Activated T-cell treated with anti-CD3 and anti-CD28 coated beads, Interleukin-2, amount 50 U/mL, for 4 hours (primary cell): Measurements from ENCODE around the gene GATA2. TPM values are rescaled to one million over a fixed set of nuclear protein-coding genes. Genes with fewer than 3 reads are reported as not detected.
A peak's percentile ranks its signal among the peaks of the same experiment; 100 is the strongest.

Experiments used
- ATAC-seq, 2 donors: fragments of 200-7000 bp; cut with Tn5 transposase; one replicate each; pipeline ENCODE4 v1.10.0; 2021
- DNase-seq: peaks from one replicate; pipeline ENCODE4 v3.0.0-alpha.2; 2020
- H3K27me3 Mint-ChIP-seq: one replicate; pipeline ENCODE4 v1.8.0; 2021; ENCODE audit warnings: low read depth, mixed read lengths
- H3K36me3 Mint-ChIP-seq: one replicate; pipeline ENCODE4 v1.8.0; 2022; ENCODE audit warnings: mixed read lengths; ENCODE audit not compliant: insufficient read depth
- H3K4me1 Mint-ChIP-seq: one replicate; pipeline ENCODE4 v1.8.0; 2021; ENCODE audit warnings: low read depth, mixed read lengths
- H3K4me3 Mint-ChIP-seq: one replicate; pipeline ENCODE4 v1.8.0; 2021; ENCODE audit warnings: mild to moderate bottlenecking, moderate library complexity, mixed read lengths
- H3K9me3 Mint-ChIP-seq: one replicate; pipeline ENCODE4 v1.8.0; 2021; ENCODE audit warnings: mixed read lengths
- total RNA-seq, 3 donors: library from RNA; stranded (reverse); gene quantifications; one replicate each; pipeline ENCODE4 v1.2.1, GENCODE V29; 2021

The GATA2 gene
- total RNA-seq, 3 donors from 2014 or later = 2.3 to 13.7 (median 12.2) TPM

DNA sequence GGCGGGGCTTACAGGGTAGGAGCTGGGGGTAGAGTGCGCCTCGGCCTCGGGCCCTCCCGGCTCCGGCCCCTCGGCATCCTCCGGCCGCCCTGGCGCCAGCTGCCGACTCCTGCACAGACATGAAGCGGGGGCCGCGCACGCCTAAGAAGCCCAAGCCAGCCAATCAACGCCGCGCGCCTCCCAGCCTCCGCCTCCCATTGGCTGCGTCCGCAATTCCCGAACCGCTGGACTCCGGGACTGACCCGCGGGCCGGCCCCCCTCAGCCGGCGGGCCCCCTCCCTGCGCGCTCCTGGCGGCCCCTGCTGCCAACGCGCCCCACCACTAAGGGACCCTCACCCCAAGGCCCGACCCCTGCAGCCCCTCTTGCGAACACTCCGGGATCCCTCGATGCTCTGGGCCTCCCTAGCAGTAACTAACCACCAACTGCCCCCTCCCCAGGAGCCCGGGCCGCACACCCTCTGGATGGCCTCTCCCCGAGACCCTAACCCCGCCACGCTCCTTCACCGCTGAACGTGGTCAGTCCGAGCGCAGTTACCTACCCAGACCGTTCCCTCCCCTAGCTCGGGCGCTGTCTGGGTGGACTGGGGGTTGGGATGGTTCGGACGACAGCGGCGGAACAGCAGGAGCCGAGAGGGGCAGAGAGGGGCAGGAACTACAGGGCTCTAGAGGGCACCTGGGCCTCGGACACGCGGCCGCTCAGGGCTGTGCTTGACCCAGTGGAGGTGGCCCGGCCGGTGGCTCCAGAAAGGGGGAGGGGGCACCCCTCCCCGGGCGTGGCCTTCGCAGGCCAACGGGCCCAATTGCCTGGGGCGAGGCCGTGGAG, 5.0 kb downstream of the GATA2 start:
- H3K36me3 Mint-ChIP-seq = no peaks in the 10 kb centered on the region
- peak; percentile 35 to 40 for ATAC-seq
- H3K4me3 Mint-ChIP-seq = peak overlapping the region; percentile 79
- peaks cover 74% of the 10 kb centered on the region for H3K27me3 Mint-ChIP-seq
- H3K4me1 Mint-ChIP-seq = peaks cover 47% of the 10 kb centered on the region
- DNase-seq = no peak
- H3K9me3 Mint-ChIP-seq = no peaks in the 10 kb centered on the region

DNA sequence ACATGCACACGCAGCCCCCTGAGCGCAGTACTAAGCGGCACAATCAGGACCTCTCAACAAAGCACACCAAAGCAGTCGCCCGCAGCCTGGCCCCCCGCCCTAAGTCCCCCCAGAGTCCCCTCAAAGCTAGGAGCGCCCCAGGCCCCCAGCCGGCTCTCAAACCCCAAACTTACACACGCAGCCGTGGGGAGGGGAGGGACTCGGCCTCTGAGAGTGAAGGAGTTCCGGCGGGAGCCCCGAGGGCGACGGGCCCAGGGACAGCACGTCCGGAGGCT, 5.5 kb downstream of the GATA2 start:
- Mint-ChIP-seq H3K27me3 (peaks cover 77% of the 10 kb centered on the region), H3K4me3 (peak overlapping the region; percentile 79), H3K4me1 (peaks cover 50% of the 10 kb centered on the region), H3K9me3 (no peaks in the 10 kb centered on the region), H3K36me3 (no peaks in the 10 kb centered on the region)
- DNase-seq (no peak), ATAC-seq (peak; percentile 11 to 12)

DNA sequence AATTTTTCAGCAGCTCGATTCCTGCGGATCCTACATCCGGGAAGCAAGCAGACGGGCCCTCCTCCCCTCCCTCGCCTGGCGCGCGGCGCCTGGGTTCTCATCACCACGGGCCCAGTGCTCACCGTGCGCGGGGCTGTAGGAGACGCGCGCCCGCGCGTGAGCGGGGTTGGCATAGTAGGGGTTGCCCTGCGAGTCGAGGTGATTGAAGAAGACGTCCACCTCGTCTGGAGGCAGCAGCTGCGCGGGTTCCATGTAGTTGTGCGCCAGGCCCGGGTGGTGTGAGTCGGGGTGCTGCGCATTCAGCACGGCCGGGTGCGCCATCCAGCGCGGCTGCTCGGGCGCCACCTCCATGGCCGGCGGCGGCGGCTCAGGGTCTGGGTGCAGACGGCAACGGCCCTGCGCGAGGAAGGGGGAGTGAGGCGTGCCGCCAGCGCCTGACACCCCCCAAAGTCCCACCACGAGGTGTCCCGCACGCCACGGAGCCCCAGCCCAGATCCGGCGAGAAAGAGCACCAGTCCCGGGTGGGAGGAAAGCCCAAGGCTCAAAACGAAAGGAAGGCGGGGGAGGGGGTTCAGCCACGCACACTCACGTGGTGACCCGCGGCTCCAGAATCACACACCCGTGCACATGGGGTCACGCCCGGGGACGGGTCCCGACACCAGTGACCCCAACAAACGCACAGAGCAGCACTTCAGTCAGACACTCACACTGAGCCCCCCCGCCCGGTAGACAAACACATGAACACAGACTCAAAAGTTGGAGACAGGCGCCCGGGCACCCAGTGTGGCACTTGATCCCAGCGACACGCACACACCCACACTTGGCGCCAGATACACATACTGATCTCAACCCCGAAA, 6.1 kb downstream of the GATA2 start:
- Mint-ChIP-seq H3K27me3 (peaks cover 80% of the 10 kb centered on the region), H3K36me3 (no peaks in the 10 kb centered on the region), H3K9me3 (no peaks in the 10 kb centered on the region), H3K4me3 (peak overlapping the region; percentile 79), H3K4me1 (peaks cover 48% of the 10 kb centered on the region)
- ATAC-seq (peak; percentile 19 to 20), DNase-seq (no peak)

DNA sequence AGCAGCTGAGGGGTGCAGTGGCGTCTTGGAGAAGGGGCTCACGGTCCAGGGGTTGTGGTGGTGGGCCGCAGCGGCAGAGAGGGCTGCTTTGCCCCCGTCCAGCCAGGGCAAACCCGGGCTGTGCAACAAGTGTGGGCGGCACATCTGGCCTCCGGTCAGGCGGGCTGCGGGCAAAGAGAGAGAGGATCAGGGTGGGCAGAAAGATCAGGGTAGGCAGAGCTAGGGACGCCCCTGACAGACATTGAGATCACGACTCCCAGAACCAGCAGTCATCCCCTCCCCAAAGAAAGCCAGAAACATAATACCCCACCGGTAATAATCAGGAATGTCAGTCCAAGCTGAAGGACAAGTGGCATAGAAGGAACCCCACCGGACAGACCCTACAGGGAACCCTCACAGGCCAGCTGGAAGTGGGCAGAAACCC, 6.8 kb downstream of the GATA2 start:
- Mint-ChIP-seq H3K9me3 (no peaks in the 10 kb centered on the region), H3K4me1 (peaks cover 43% of the 10 kb centered on the region), H3K27me3 (peaks cover 76% of the 10 kb centered on the region), H3K36me3 (no peaks in the 10 kb centered on the region), H3K4me3 (peak overlapping the region; percentile 79)
- DNase-seq (no peak), ATAC-seq (no peak)

DNA sequence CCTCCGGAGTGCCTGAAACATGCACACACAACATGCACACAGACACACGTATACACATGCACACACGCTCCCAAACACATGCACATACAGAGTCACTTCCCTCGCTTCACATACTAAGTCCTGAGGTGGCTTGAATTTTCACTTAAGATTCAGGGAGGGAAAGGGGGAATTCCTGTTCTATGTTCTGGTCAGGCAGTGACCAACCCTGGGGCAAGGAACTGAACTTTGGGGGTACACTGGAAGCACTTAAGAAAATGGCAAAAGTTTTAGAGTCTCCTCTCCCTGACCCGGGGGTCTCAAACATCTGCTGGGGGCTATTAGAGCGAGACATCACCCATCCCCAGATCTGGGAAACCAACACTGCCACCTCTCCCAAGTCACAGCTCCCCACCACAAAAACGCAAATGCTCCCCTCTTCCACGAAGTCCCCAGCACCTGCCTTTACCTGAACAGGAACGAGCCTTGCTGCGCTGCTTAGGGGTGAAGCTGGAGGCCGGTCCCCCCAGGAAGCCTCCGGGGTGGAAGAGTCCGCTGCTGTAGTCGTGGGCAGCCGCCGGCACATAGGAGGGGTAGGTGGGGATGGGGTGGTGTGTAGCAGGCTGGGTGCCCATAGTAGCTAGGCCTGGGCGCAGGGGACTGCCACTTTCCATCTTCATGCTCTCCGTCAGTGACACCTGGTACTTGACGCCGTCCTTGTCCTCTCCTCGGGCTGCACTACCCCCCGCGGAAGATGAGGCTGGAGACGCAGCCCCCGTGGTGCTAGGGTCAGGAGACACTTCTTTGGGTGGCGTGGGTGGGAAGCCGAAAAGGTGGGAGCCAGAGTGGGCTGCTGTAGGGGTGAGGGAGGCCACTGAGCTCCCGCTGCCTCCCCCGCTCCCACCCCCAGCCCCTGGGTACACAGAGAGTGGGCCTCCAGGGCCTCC, 7.5 kb downstream of the GATA2 start:
- H3K4me1 Mint-ChIP-seq = peaks cover 41% of the 10 kb centered on the region
- H3K4me3 Mint-ChIP-seq = no peak overlapping the region
- H3K9me3 Mint-ChIP-seq = no peaks in the 10 kb centered on the region
- ATAC-seq (no peak), DNase-seq (no peak)
- no peaks in the 10 kb centered on the region for H3K36me3 Mint-ChIP-seq
- H3K27me3 Mint-ChIP-seq = peaks cover 77% of the 10 kb centered on the region

DNA sequence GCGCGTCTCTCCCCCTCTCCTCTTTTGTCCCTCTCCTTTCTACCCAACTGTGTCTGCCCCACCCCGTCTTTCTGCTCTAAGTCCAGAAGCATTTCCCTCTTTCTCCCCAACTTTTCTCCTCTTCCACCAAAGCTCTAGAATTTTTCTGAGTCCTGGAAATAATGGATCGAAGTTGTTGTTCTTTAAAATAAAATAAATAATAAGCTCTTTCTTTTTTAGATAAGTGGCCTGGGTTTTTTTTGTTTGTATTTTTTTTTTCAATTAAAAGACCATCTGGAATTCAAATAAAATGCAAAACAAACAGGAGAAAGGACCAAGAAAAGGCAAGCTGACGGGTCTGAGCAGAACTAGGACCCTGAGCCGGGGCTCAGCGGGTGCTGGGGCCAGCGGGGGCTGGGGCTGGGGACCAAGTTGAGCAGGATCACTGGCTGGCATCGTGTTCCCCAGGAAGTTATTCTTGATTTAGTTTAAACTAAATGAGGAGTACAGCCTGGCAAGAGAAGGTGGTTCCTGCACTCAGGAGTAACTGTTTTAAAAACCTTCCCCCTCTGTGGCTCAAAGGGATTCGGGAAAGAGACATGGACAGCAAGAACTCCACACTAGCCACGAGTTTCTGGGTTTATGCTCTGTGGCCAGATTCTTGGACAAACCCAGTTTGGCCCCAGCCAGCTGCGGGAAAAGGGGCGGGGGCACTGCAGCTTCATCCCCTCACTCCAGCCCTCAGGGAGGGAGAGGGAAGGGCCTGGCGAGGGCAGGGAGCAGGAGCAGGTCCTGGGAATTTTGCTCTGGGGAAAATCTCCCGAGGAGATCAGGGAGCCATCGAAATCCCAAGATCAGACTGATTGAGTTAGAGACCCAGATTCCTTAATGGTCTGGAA, 8.4 kb downstream of the GATA2 start:
- Mint-ChIP-seq H3K9me3 (no peaks in the 10 kb centered on the region), H3K27me3 (peaks cover 76% of the 10 kb centered on the region), H3K4me3 (no peak overlapping the region), H3K4me1 (peaks cover 33% of the 10 kb centered on the region), H3K36me3 (no peaks in the 10 kb centered on the region)
- ATAC-seq (no peak), DNase-seq (no peak)

DNA sequence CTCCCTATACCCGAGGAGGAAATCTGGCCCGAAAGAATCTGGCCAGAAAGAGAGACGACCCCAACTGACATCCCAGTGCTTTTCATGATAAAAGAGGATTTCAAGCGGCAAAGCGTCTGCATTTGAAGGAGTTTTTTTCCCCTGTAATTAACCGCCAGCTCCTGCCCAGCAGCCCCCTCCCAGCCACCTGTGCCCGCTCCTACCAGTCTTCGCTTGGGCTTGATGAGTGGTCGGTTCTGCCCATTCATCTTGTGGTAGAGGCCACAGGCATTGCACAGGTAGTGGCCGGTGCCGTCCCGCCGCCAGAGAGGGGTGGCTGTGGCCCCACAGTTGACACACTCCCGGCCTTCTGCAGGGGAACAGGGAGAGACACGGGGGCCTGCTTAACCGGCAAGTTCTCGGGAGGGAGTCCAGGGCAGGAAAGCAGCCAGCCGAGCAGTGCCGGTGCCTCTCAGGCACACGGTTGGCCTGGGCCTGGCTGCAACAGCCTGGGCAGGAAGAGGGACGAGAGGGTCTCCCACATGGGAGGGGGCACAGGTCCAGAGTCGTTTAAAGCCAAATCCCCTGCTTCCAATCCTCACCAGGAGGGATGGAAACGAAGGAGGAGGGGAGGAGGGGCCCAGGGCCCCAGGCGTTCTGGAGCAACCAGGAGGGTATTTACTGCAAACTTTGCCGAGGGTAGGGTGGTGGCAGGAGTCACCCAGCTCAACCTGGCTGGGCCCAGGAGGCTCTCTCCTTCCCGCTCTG, 9.2 kb downstream of the GATA2 start:
- Mint-ChIP-seq H3K36me3 (no peaks in the 10 kb centered on the region), H3K4me3 (peak overlapping the region; percentile 64), H3K27me3 (peaks cover 78% of the 10 kb centered on the region), H3K4me1 (peaks cover 32% of the 10 kb centered on the region), H3K9me3 (no peaks in the 10 kb centered on the region)
- DNase-seq (no peak), ATAC-seq (no peak)

DNA sequence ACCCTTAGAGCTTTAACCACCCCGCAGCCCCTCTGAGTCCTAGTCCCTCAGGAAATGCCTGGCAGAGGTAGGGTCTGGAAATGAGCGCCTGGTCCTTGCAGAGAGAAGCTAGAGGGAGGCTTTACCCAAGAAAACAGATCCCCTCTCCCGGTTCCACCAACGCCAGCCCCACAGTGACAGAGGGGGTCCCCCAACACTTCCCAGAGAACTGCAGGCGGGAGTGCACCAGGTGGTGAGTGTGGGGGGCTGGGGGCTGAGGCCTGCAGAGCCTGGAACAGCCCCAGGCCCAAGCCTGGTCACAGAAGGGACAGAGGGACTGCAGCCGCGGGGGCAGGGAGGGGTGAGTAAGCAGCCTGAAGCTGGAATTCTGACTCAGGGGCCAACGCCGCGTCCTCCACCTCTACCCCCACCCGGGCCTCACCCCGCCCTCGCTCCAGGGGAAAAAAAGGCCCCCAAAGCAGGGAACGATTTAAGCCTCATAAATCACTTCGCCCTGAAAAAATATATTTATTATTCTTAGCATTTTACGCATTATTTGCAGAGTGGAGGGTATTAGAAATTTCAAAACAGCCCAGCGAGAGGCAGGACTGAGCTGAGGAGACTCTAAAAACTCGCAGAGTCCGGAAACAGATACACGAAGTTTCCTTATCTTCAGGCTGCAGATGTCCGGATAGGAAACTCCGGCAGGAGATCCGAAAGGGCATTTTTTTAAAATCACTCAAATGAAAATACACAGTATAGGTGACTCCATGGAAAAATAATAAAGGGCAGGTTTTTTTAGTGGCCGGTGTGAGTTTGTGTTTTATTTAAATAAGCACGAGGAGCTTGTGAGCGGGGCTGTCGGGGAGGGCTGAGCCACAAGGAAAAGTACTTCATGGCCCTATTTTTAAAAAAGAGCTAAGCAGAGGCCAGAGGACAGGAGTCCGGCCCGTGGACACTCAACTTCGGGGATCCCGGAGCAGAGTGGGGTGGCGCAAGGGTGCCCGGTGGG, 10.0 kb downstream of the GATA2 start:
- Mint-ChIP-seq H3K36me3 (no peaks in the 10 kb centered on the region), H3K27me3 (peaks cover 80% of the 10 kb centered on the region), H3K9me3 (no peaks in the 10 kb centered on the region), H3K4me1 (peaks cover 27% of the 10 kb centered on the region), H3K4me3 (peak overlapping the region; percentile 64)
- no peak for ATAC-seq
- no peak for DNase-seq

DNA sequence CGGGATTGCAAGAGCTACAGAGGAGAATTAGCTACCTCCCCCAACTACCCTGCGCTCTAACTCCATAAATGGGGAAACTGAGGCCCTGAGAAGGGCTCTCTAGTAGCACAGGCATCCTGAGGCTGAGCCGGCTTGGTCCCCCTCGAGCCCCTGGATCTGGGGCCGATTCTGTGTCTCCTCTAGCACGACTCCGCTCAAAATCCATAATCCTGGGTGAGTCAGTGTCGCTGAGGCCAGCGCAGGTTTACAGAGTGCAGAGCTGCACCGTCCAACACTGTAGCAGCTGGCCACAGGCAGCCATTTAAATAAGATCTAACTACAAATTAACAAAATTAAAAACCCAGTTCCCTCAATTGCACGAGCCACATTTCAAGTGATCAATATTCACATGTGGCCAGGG, 10.8 kb downstream of the GATA2 start:
- Mint-ChIP-seq H3K36me3 (no peaks in the 10 kb centered on the region), H3K4me1 (peaks cover 23% of the 10 kb centered on the region), H3K27me3 (peaks cover 81% of the 10 kb centered on the region), H3K9me3 (no peaks in the 10 kb centered on the region), H3K4me3 (no peak overlapping the region)
- ATAC-seq (no peak), DNase-seq (no peak)

DNA sequence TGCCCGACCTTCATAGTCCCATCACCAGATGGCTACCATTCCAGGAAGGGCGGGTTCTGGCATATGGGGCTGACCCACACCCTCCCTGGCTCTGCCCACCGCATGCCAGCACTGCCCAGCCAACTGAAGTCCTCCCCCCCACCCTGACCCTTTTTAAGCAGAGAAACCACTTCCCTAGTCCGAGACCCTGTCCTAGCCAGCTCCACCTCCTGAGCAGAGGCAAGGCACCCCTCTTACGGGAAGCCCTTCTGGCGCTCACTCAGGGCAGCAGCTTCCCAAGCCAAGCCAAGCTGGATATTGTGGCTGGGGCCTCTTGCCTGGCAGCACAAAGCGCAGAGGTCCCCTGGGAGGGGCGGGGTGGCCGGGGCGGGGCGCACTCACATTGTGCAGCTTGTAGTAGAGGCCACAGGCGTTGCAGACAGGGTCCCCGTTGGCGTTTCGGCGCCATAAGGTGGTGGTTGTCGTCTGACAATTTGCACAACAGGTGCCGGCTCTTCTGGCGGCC, 11.5 kb downstream of the GATA2 start:
- Mint-ChIP-seq H3K36me3 (no peaks in the 10 kb centered on the region), H3K9me3 (no peaks in the 10 kb centered on the region), H3K4me3 (no peak overlapping the region), H3K27me3 (peaks cover 75% of the 10 kb centered on the region), H3K4me1 (peaks cover 19% of the 10 kb centered on the region)
- DNase-seq (no peak), ATAC-seq (no peak)

DNA sequence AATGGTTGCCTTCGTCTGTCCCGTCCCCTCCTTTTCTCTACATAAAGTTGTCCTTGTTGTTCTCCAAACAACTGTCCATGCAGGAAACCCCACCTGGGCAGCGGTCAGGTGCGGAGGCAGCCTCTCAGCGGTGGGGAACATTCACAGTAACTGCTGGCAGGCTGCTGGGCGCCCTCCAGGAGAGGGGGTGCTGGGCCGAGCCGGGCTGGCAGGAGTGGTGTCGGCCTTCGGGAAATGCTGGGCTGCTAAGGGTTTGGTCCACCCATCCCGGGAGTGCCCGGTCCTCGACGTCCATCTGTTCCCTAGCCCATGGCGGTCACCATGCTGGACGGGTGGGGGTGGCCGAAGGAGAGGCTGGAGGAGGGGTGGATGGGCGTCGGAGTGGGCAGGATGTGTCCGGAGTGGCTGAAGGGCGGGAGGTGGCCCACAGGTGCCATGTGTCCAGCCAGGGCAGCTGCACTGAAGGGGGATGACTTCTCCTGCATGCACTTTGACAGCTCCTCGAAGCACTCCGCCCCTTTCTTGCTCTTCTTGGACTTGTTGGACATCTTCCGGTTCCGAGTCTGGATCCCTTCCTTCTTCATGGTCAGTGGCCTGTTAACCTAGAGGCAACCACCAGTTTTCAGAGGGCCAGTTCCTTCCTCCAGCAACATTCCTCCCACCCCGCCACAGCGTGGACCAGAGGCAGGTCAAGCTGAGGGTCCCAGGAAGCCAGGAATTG, 12.1 kb downstream of the GATA2 start:
- DNase-seq (no peak), ATAC-seq (no peak)
- Mint-ChIP-seq H3K4me3 (no peak overlapping the region), H3K9me3 (no peaks in the 10 kb centered on the region), H3K27me3 (peaks cover 69% of the 10 kb centered on the region), H3K4me1 (peaks cover 14% of the 10 kb centered on the region), H3K36me3 (no peaks in the 10 kb centered on the region)
